ENCODE results near the gene CELF5.

CELF5 gene

GRCh38 chr19:3310711-3311110 is 86.2 kb downstream of the CELF5 start:
- no peak for TF ChIP-seq CTCF (IDR thresholded peaks at IDR 0.05; ENCODE audit: low read depth, low read length)
- no peak for DNase-seq (ENCODE audit: low read depth in 2 of 2)
- no peak overlapping the region for H3K4me3 ChIP-seq (replicated peaks in 1 of 2; ENCODE audit: low read depth in 2 of 2, low read length in 2 of 2)

- DNase-seq (ENCODE audit: low read depth in 2 of 2): no peak
- H3K4me3 ChIP-seq (replicated peaks in 1 of 2; ENCODE audit: low read depth in 2 of 2, low read length in 2 of 2): no peak overlapping the region
- TF ChIP-seq CTCF (IDR thresholded peaks at IDR 0.05; ENCODE audit: low read depth, low read length): no peak
These were observed 88.7 kb downstream of the CELF5 start for GRCh38 chr19:3313199-3313575.

GRCh38 chr19:3314962-3315675 is 90.7 kb downstream of the CELF5 start:
- DNase-seq (ENCODE audit: low read depth in 2 of 2): no peak
- TF ChIP-seq CTCF (IDR thresholded peaks at IDR 0.05; ENCODE audit: low read depth, low read length): no peak
- no peak overlapping the region for H3K4me3 ChIP-seq (replicated peaks in 1 of 2; ENCODE audit: low read depth in 2 of 2, low read length in 2 of 2)

GRCh38 chr19:3315676-3315973 is 91.2 kb downstream of the CELF5 start:
- H3K4me3 ChIP-seq (replicated peaks in 1 of 2; ENCODE audit: low read depth in 2 of 2, low read length in 2 of 2): no peak overlapping the region
- no peak for DNase-seq (ENCODE audit: low read depth in 2 of 2)
- TF ChIP-seq CTCF (IDR thresholded peaks at IDR 0.05; ENCODE audit: low read depth, low read length): no peak

GRCh38 chr19:3316132-3316648 is 91.7 kb downstream of the CELF5 start:
- no peak for TF ChIP-seq CTCF (IDR thresholded peaks at IDR 0.05; ENCODE audit: low read depth, low read length)
- DNase-seq (ENCODE audit: low read depth in 2 of 2): no peak
- H3K4me3 ChIP-seq (replicated peaks in 1 of 2; ENCODE audit: low read depth in 2 of 2, low read length in 2 of 2): no peak overlapping the region

GRCh38 chr19:3316659-3317207 is 92.3 kb downstream of the CELF5 start:
- TF ChIP-seq CTCF (IDR thresholded peaks at IDR 0.05; ENCODE audit: low read depth, low read length): no peak
- DNase-seq (ENCODE audit: low read depth in 2 of 2): no peak
- H3K4me3 ChIP-seq (replicated peaks in 1 of 2; ENCODE audit: low read depth in 2 of 2, low read length in 2 of 2): no peak overlapping the region
